ENCODE data around the gene DSCAM.

Gene DSCAM

GRCh38 chr21:40080385-40080784 lies 766.6 kb downstream of the DSCAM start:
- Histone ChIP-seq H3K4me3 (replicated peaks; ENCODE audit: insufficient read depth, low read length) (no peak overlapping the region), H3K27ac (replicated peaks) (no peak overlapping the region), H3K27me3 (ENCODE audit: insufficient read depth, poor library complexity, severe bottlenecking) (no peaks in the 10 kb centered on the region)
- DNase-seq (ENCODE audit: low read depth in 1 of 2, low spot score in 1 of 2): no peak
- TF ChIP-seq GABPA (IDR thresholded peaks at IDR 0.05; ENCODE audit: low read depth): no peak
- no peak for TF ChIP-seq SPI1 (IDR thresholded peaks at IDR 0.05; ENCODE audit: borderline replicate concordance, low read depth)
- TF ChIP-seq CTCF (IDR thresholded peaks at IDR 0.05; ENCODE audit: insufficient read depth, low read length): no peak
- TF ChIP-seq REST (IDR thresholded peaks at IDR 0.05; ENCODE audit: insufficient replicate concordance, low read depth): no peak
- TF ChIP-seq POLR2AphosphoS5 (IDR thresholded peaks at IDR 0.05; ENCODE audit: low read depth): no peak

- Histone ChIP-seq H3K27me3 (ENCODE audit: insufficient read depth, poor library complexity, severe bottlenecking) (no peaks in the 10 kb centered on the region), H3K4me3 (replicated peaks; ENCODE audit: insufficient read depth, low read length) (no peak overlapping the region), H3K27ac (replicated peaks) (no peak overlapping the region)
- DNase-seq (ENCODE audit: low read depth in 1 of 2, low spot score in 1 of 2): no peak
- TF ChIP-seq POLR2AphosphoS5 (IDR thresholded peaks at IDR 0.05; ENCODE audit: low read depth) (no peak), SPI1 (IDR thresholded peaks at IDR 0.05; ENCODE audit: borderline replicate concordance, low read depth) (no peak), REST (IDR thresholded peaks at IDR 0.05; ENCODE audit: insufficient replicate concordance, low read depth) (no peak), GABPA (IDR thresholded peaks at IDR 0.05; ENCODE audit: low read depth) (no peak)
These were observed 772.2 kb downstream of the DSCAM start for GRCh38 chr21:40074710-40075109.

GRCh38 chr21:40074198-40074597 lies 772.8 kb downstream of the DSCAM start:
- TF ChIP-seq GABPA (IDR thresholded peaks at IDR 0.05; ENCODE audit: low read depth): no peak
- TF ChIP-seq REST (IDR thresholded peaks at IDR 0.05; ENCODE audit: insufficient replicate concordance, low read depth): no peak
- no peak for TF ChIP-seq POLR2AphosphoS5 (IDR thresholded peaks at IDR 0.05; ENCODE audit: low read depth)

GRCh38 chr21:40073642-40074041 lies 773.3 kb downstream of the DSCAM start:
- no peak for DNase-seq (ENCODE audit: low read depth in 1 of 2, low spot score in 1 of 2)
- Histone ChIP-seq H3K27ac (replicated peaks) (no peak overlapping the region), H3K4me3 (replicated peaks; ENCODE audit: insufficient read depth, low read length) (no peak overlapping the region), H3K27me3 (ENCODE audit: insufficient read depth, poor library complexity, severe bottlenecking) (no peaks in the 10 kb centered on the region)
- TF ChIP-seq GABPA (IDR thresholded peaks at IDR 0.05; ENCODE audit: low read depth) (no peak), REST (IDR thresholded peaks at IDR 0.05; ENCODE audit: insufficient replicate concordance, low read depth) (no peak), CTCF (IDR thresholded peaks at IDR 0.05; ENCODE audit: insufficient read depth, low read length) (no peak), POLR2AphosphoS5 (IDR thresholded peaks at IDR 0.05; ENCODE audit: low read depth) (no peak), SPI1 (IDR thresholded peaks at IDR 0.05; ENCODE audit: borderline replicate concordance, low read depth) (no peak)

More at GRCh38 chr21:40074198-40074597, 772.8 kb downstream of the DSCAM start:
- no peak for DNase-seq (ENCODE audit: low read depth in 1 of 2, low spot score in 1 of 2)
- Histone ChIP-seq H3K27ac (replicated peaks) (no peak overlapping the region), H3K27me3 (ENCODE audit: insufficient read depth, poor library complexity, severe bottlenecking) (no peaks in the 10 kb centered on the region), H3K4me3 (replicated peaks; ENCODE audit: insufficient read depth, low read length) (no peak overlapping the region)
